H1 (cell line): ENCODE results near the gene SNTG2. TPM values are rescaled to one million over a fixed set of nuclear protein-coding genes. Genes with fewer than 3 reads are reported as not detected.

Experiments
- CTCF ChIA-PET: fragments of 300-600 bp; sonication (Branson Sonifier 250); formaldehyde crosslinking; loops from one replicate; lab custom pipeline; 2021; ENCODE audit not compliant: partially characterized antibody; lab: Charles Lee
- POLR2A ChIA-PET: fragments of 300-600 bp; sonication (Branson Sonifier 250); formaldehyde crosslinking; loops from one replicate; lab custom pipeline; 2021; ENCODE audit warnings: inconsistent platforms; ENCODE audit not compliant: partially characterized antibody; lab: Charles Lee
- DNase-seq, 2 experiments: peaks; one replicate each; pipeline versions ENCODE4 v3.0.0 to v3.0.0-alpha.2; 2010 to 2022; ENCODE audit warnings: low spot score in 2 of 2, low read depth in 1 of 2, mixed read lengths in 1 of 2
- FAIRE-seq: peaks from 2 replicates; lab custom pipeline; 2011; peaks lifted over from hg19 to GRCh38; lab: Jason Lieb, UNC
- H2AFZ ChIP-seq: 2 replicates; pipeline ENCODE4 v1.8.1; 2012; ENCODE audit warnings: low read length, inconsistent platforms
- H2AK5ac ChIP-seq: 2 replicates; pipeline ENCODE4 v1.6.1; 2013; ENCODE audit warnings: low read depth, low read length
- H2BK120ac ChIP-seq: replicated peaks from 2 replicates; pipeline ENCODE3; 2013; ENCODE audit warnings: low read depth, low read length, inconsistent platforms
- H2BK12ac ChIP-seq: 2 replicates; pipeline ENCODE4 v1.6.1; 2013; ENCODE audit warnings: low read depth, low read length
- H2BK15ac ChIP-seq: 2 replicates; pipeline ENCODE4 v1.6.1; 2013; ENCODE audit warnings: low read length
- H2BK20ac ChIP-seq: 2 replicates; pipeline ENCODE4 v1.6.1; 2013; ENCODE audit warnings: low read length
- H2BK5ac ChIP-seq: 2 replicates; pipeline ENCODE4 v1.6.1; 2013; ENCODE audit warnings: low read depth, low read length
- H3K14ac ChIP-seq: 2 replicates; pipeline ENCODE4 v1.6.1; 2013; ENCODE audit warnings: inconsistent platforms; ENCODE audit not compliant: insufficient read length
- H3K18ac ChIP-seq: 2 replicates; pipeline ENCODE4 v1.6.1; 2013; ENCODE audit warnings: low read length; ENCODE audit errors: extremely low read depth
- H3K23ac ChIP-seq: 2 replicates; pipeline ENCODE4 v1.6.1; 2013; ENCODE audit warnings: inconsistent platforms; ENCODE audit not compliant: insufficient read length
- H3K23me2 ChIP-seq: 2 replicates; pipeline ENCODE4 v1.6.1; 2013; ENCODE audit warnings: low read depth, low read length
- H3K27ac ChIP-seq: 2 replicates; pipeline ENCODE4 v1.6.1; 2011; ENCODE audit warnings: low read depth, low read length, inconsistent platforms
- H3K27me3 ChIP-seq, 4 experiments: replicated peaks in 1 of 4; 1 replicate in 1 of 4; 2 replicates in 3 of 4; pipeline versions ENCODE4 v1.6.1 to v1.8.1; 2011 to 2013; ENCODE audit warnings: low read length in 3 of 4, mild to moderate bottlenecking in 3 of 4, inconsistent platforms in 2 of 4, mixed read lengths in 2 of 4, moderate library complexity in 1 of 4; ENCODE audit not compliant: control insufficient read depth in 3 of 4, insufficient read depth in 3 of 4; ENCODE audit errors: extremely low read depth in 1 of 4
- H3K36me3 ChIP-seq, 4 experiments: 2 replicates each; pipeline versions ENCODE4 v1.6.1 to v1.8.1; 2011 to 2013; ENCODE audit warnings: mild to moderate bottlenecking in 4 of 4, low read length in 3 of 4, moderate library complexity in 2 of 4, control low read depth in 1 of 4, inconsistent platforms in 1 of 4; ENCODE audit not compliant: insufficient read depth in 4 of 4, control insufficient read depth in 2 of 4
- H3K4ac ChIP-seq: replicated peaks from 2 replicates; pipeline ENCODE3; 2013; ENCODE audit warnings: low read length, low read depth, mixed read lengths, inconsistent platforms; ENCODE audit not compliant: insufficient read length
- H3K4me1 ChIP-seq, 4 experiments: replicated peaks in 1 of 4; 1 replicate in 1 of 4; 2 replicates in 3 of 4; pipeline versions ENCODE4 v1.6.1 to v1.8.1; 2011 to 2013; ENCODE audit warnings: low read length in 3 of 4, inconsistent platforms in 2 of 4, mixed read lengths in 1 of 4; ENCODE audit not compliant: insufficient read depth in 4 of 4, control insufficient read depth in 3 of 4
- H3K4me2 ChIP-seq, 2 experiments: 2 replicates each; pipeline versions ENCODE4 v1.6.1 to v1.8.1; 2011 to 2013; ENCODE audit warnings: low read depth in 2 of 2, low read length in 2 of 2, control low read depth in 1 of 2, inconsistent platforms in 1 of 2, mild to moderate bottlenecking in 1 of 2; ENCODE audit not compliant: insufficient read depth in 1 of 2
- H3K4me3 ChIP-seq, 4 experiments: fragments of 200-600, 300-600 bp in 1 of 4; sonication (generic), shearing (Covaris generic), sonication (Bioruptor Twin) in 1 of 4; 2 replicates each; pipeline versions ENCODE4 v1.5.1 to v1.8.1; 2011 to 2016; ENCODE audit warnings: low read length in 4 of 4, low read depth in 3 of 4, control low read depth in 2 of 4, inconsistent platforms in 2 of 4, mild to moderate bottlenecking in 2 of 4, mixed read lengths in 1 of 4, moderate library complexity in 1 of 4; ENCODE audit not compliant: insufficient read depth in 2 of 4; ENCODE audit errors: extremely low read depth in 1 of 4
- H3K56ac ChIP-seq: replicated peaks from 2 replicates; pipeline ENCODE3; 2013; ENCODE audit warnings: low read depth, mild to moderate bottlenecking, mixed read lengths, low read length, inconsistent platforms; ENCODE audit not compliant: insufficient read length
- H3K79me1 ChIP-seq: 2 replicates; pipeline ENCODE4 v1.6.1; 2013; ENCODE audit warnings: low read depth, low read length, control low read depth
- H3K79me2 ChIP-seq, 2 experiments: 2 replicates each; pipeline versions ENCODE4 v1.6.1 to v1.8.1; 2012 to 2013; ENCODE audit warnings: low read length in 2 of 2, mild to moderate bottlenecking in 2 of 2, inconsistent platforms in 1 of 2; ENCODE audit not compliant: insufficient read depth in 2 of 2, control insufficient read depth in 1 of 2
- H3K9ac ChIP-seq, 4 experiments: replicated peaks in 1 of 4; 1 replicate in 1 of 4; 2 replicates in 3 of 4; pipeline versions ENCODE4 v1.6.1 to v1.8.1; 2011 to 2013; ENCODE audit warnings: low read depth in 3 of 4, low read length in 3 of 4, control low read depth in 2 of 4, mild to moderate bottlenecking in 2 of 4, moderate library complexity in 2 of 4, inconsistent platforms in 1 of 4; ENCODE audit errors: extremely low read depth in 1 of 4
- H3K9me3 ChIP-seq, 2 experiments: 2 replicates each; pipeline versions ENCODE4 v1.6.1 to v1.8.1; 2012 to 2013; ENCODE audit warnings: mild to moderate bottlenecking in 2 of 2, moderate library complexity in 2 of 2, control low read depth in 1 of 2, inconsistent platforms in 1 of 2, low read depth in 1 of 2, low read length in 1 of 2, mixed read lengths in 1 of 2; ENCODE audit not compliant: insufficient read depth in 2 of 2
- H4K20me1 ChIP-seq, 2 experiments: replicated peaks in 1 of 2; 2 replicates each; pipeline versions ENCODE3 to v1.8.1; 2011 to 2013; ENCODE audit warnings: inconsistent platforms in 2 of 2, low read length in 2 of 2, mild to moderate bottlenecking in 1 of 2; ENCODE audit not compliant: insufficient read depth in 2 of 2, control insufficient read depth in 1 of 2
- H4K5ac ChIP-seq: 2 replicates; pipeline ENCODE4 v1.6.1; 2013; ENCODE audit warnings: low read length, low read depth, mixed read lengths, inconsistent platforms; ENCODE audit not compliant: insufficient read length
- H4K8ac ChIP-seq: 2 replicates; pipeline ENCODE4 v1.8.0; 2013; ENCODE audit warnings: mild to moderate bottlenecking, moderate library complexity, low read length, inconsistent platforms; ENCODE audit not compliant: insufficient read depth; ENCODE audit errors: extremely low read depth
- H4K91ac ChIP-seq: replicated peaks from 2 replicates; pipeline ENCODE3; 2013; ENCODE audit warnings: low read length, mixed read lengths, inconsistent platforms; ENCODE audit not compliant: insufficient read length
- E2F6 ChIP-seq: IDR thresholded peaks from 2 replicates; pipeline ENCODE4 v1.6.1; 2012; ENCODE audit warnings: inconsistent platforms
- KDM5A ChIP-seq: fragments of 200-600 bp; IDR thresholded peaks from 2 replicates; pipeline ENCODE4 v1.7.1; 2012; ENCODE audit warnings: mild to moderate bottlenecking, low read length, inconsistent platforms, mixed read lengths
- whole genome bisulfite sequencing, 2 experiments: shearing (Covaris generic) in 1 of 2; methylation state at CpG; one replicate each; pipeline versions ENCODE4 v1.1.6 to v1.1.7; 2013 to 2015; ENCODE audit warnings: low lambda C conversion rate in 2 of 2, mixed read lengths in 2 of 2, inconsistent platforms in 1 of 2, low coverage in 1 of 2, missing lambda C conversion rate in 1 of 2; ENCODE audit not compliant: insufficient replicate concordance in 2 of 2, insufficient coverage in 1 of 2, insufficient read length in 1 of 2; ENCODE audit errors: extremely low coverage in 1 of 2, missing lambda C conversion rate in 1 of 2; 5-methylcytosine and 5-hydroxymethylcytosine counted together
- polyA plus RNA-seq, 7 experiments: library from polyadenylated mRNA; depleted of rRNA in 3 of 7; stranded (reverse) in 5 of 7; unstranded in 2 of 7; fragments of >200 nt in 5 of 7; fragments of 200-250 nt in 2 of 7; gene quantifications; 1 replicate in 5 of 7; 2 replicates in 1 of 7; 4 replicates in 1 of 7; pipeline versions ENCODE4 v1.2.1 to v1.2.3, GENCODE V29; 2011 to 2013; ENCODE audit warnings: missing spikeins in 2 of 7, mixed read lengths in 2 of 7
- total RNA-seq: library from RNA; stranded (reverse); fragmentation: NEBNext Ultra II Directional; extraction: Animal tissue kit (Norgen Biotek cat#: 25700); gene quantifications from 2 replicates; pipeline ENCODE4 v1.2.1, GENCODE V29; 2021

SNTG2 gene
- total and polyA plus RNA-seq, 2 of the 8 experiments (the other 6 are each of a cell fraction or from before 2014, with no cell fraction given): 6.6 to 18.1 TPM

DNA sequence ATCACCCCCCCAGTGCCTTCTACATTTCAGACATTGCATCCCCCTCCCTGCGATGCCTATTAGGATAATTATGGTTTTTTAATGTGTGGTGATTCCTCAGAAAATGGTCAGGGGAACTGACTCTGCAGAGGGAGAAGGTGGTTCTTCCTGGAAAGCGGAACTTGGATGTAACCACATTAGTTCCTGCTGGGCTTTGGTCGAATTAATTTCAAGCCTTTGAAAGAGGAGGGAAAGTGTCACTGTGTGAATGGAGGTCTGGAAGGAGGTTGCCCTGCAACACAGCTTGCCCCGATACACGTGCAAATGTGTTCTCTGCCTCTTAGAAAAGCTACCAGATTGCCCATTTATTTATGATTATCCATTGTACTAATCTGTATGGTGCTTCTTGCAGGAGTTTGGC lies 399.5 kb downstream of the SNTG2 start:
- no peak overlapping the region for H2AK5ac ChIP-seq
- H2BK12ac ChIP-seq: no peak overlapping the region
- H2BK20ac ChIP-seq: no peak overlapping the region
- no peak overlapping the region for H3K9ac ChIP-seq
- H3K4me1 ChIP-seq: no peaks in the 10 kb centered on the region
- DNase-seq (no peak), FAIRE-seq (no peak)
- H2AFZ ChIP-seq: no peak overlapping the region
- no peak overlapping the region for H3K18ac ChIP-seq
- H3K79me1 ChIP-seq: no peaks in the 10 kb centered on the region
- H3K4ac ChIP-seq: no peak overlapping the region
- H3K56ac ChIP-seq: no peak overlapping the region
- H3K23ac ChIP-seq: no peak overlapping the region
- 0 out of 4 replicates have a peak, but pooled peaks cover 0 to 2% of the 10 kb centered on the region in 2 experiments for H3K9me3 ChIP-seq
- H3K79me2 ChIP-seq: no peaks in the 10 kb centered on the region
- H2BK15ac ChIP-seq: no peak overlapping the region
- no peak overlapping the region for H3K4me3 ChIP-seq
- no peak overlapping the region for H2BK5ac ChIP-seq
- H4K8ac ChIP-seq: no peak overlapping the region
- ChIA-PET POLR2A (no interaction called here), CTCF (interaction anchor here (0.7 to 1.5 kb wide), 2 partner anchors 10 to 49 kb away, joined by 3 read pairs; no protein-coding TSS in a partner anchor)
- no peak overlapping the region for H3K14ac ChIP-seq
- H4K5ac ChIP-seq: no peak overlapping the region
- H2BK120ac ChIP-seq: no peak overlapping the region
- no peak overlapping the region for H3K4me2 ChIP-seq
- no peaks in the 10 kb centered on the region for H3K36me3 ChIP-seq
- H3K27me3 ChIP-seq: no peaks in the 10 kb centered on the region
- H3K23me2 ChIP-seq: no peaks in the 10 kb centered on the region
- H3K27ac ChIP-seq: no peak overlapping the region
- peak; percentile 49; the same call in 1 of the 2 replicates for TF ChIP-seq E2F6
- TF ChIP-seq KDM5A: no peak
- no peak overlapping the region for H4K91ac ChIP-seq
- WGBS, 2 experiments: 67% methylated on average over 5 of the region's 5 CpGs; no CpG with 5 or more reads in 1 of the 2 experiments
- H4K20me1 ChIP-seq: no peaks in the 10 kb centered on the region
